Activated CD8-positive, alpha-beta memory T cell treated with anti-CD3 and anti-CD28 coated beads, Interleukin-2, amount 50 U/mL, for 24 hours (primary cell): ENCODE results near the gene KIAA0513.
A peak's percentile ranks its signal among the peaks of the same experiment; 100 is the strongest.
"Not testable (repeated sequence)": the region's sequence is repeated elsewhere in the genome, so short reads cannot be mapped to it uniquely, and the experiment has no call there.

Experiments
- DNase-seq: peaks from one replicate; pipeline ENCODE4 v3.0.0-alpha.2; 2020; ENCODE audit errors: extremely low read depth

KIAA0513 gene

GRCh38 chr16:85028685-85029407, 1.3 kb downstream of the KIAA0513 start:
- DNase-seq, result peak; percentile 38

- peak; percentile 26 for DNase-seq
Measured at GRCh38 chr16:85029408-85029784, 1.8 kb downstream of the KIAA0513 start.

GRCh38 chr16:85029981-85030401, 2.4 kb downstream of the KIAA0513 start:
- no peak for DNase-seq

- DNase-seq, result no peak
Measured at GRCh38 chr16:85031451-85031850, 3.9 kb downstream of the KIAA0513 start.

GRCh38 chr16:85032187-85032586, 4.6 kb downstream of the KIAA0513 start:
- not testable (repeated sequence) for DNase-seq

GRCh38 chr16:85033171-85033570, 5.6 kb downstream of the KIAA0513 start:
- DNase-seq, result no peak

GRCh38 chr16:85034591-85035433, 7.2 kb downstream of the KIAA0513 start:
- DNase-seq, result no peak

GRCh38 chr16:85036236-85037049, 8.8 kb downstream of the KIAA0513 start:
- DNase-seq, result no peak

GRCh38 chr16:85037050-85037410, 9.4 kb downstream of the KIAA0513 start:
- DNase-seq, result no peak

- no peak for DNase-seq
Measured at GRCh38 chr16:85037721-85038120, 10.1 kb downstream of the KIAA0513 start.

- DNase-seq, result no peak
Measured at GRCh38 chr16:85040685-85041084, 13.1 kb downstream of the KIAA0513 start.

- no peak for DNase-seq
Measured at GRCh38 chr16:85041219-85042166, 13.9 kb downstream of the KIAA0513 start.

- DNase-seq, result no peak
Measured at GRCh38 chr16:85042167-85042526, 14.6 kb downstream of the KIAA0513 start.

- no peak for DNase-seq
Measured at GRCh38 chr16:85042606-85043005, 15.0 kb downstream of the KIAA0513 start.

GRCh38 chr16:85045077-85045476, 17.5 kb downstream of the KIAA0513 start:
- DNase-seq, result no peak

- no peak for DNase-seq
Measured at GRCh38 chr16:85045641-85046471, 18.3 kb downstream of the KIAA0513 start.

- DNase-seq, result no peak
Measured at GRCh38 chr16:85046472-85046916, 18.9 kb downstream of the KIAA0513 start.

GRCh38 chr16:85046931-85047866, 19.6 kb downstream of the KIAA0513 start:
- no peak for DNase-seq

- DNase-seq, result no peak
Measured at GRCh38 chr16:85047867-85048455, 20.4 kb downstream of the KIAA0513 start.
